Measurements from ENCODE around the gene SND1.
A peak's percentile ranks its signal among the peaks of the same experiment; 100 is the strongest.

SND1 gene

GRCh38 chr7:127770885-127771284 lies 118.9 kb downstream of the SND1 start:
- H3K4me1 Mint-ChIP-seq (ENCODE audit: low read depth), result peaks cover 49% of the 10 kb centered on the region
- H3K4me3 Mint-ChIP-seq, result no peak overlapping the region
- peaks cover 50% of the 10 kb centered on the region for H3K36me3 Mint-ChIP-seq (ENCODE audit: low read depth)
- H3K9me3 Mint-ChIP-seq, result no peaks in the 10 kb centered on the region
- H3K27me3 Mint-ChIP-seq, result no peaks in the 10 kb centered on the region
- H3K27ac Mint-ChIP-seq, result no peak overlapping the region

- Mint-ChIP-seq H3K4me1 (ENCODE audit: low read depth) (peaks cover 47% of the 10 kb centered on the region), H3K27me3 (no peaks in the 10 kb centered on the region), H3K4me3 (no peak overlapping the region), H3K27ac (no peak overlapping the region), H3K9me3 (no peaks in the 10 kb centered on the region), H3K36me3 (ENCODE audit: low read depth) (peaks cover 48% of the 10 kb centered on the region)
These were observed 119.7 kb downstream of the SND1 start for GRCh38 chr7:127771707-127772106.

GRCh38 chr7:127776776-127777386 lies 124.9 kb downstream of the SND1 start:
- Mint-ChIP-seq H3K4me3 (no peak overlapping the region), H3K36me3 (ENCODE audit: low read depth) (peaks cover 35% of the 10 kb centered on the region), H3K27me3 (no peaks in the 10 kb centered on the region), H3K4me1 (ENCODE audit: low read depth) (peaks cover 30% of the 10 kb centered on the region), H3K9me3 (no peaks in the 10 kb centered on the region), H3K27ac (no peak overlapping the region)

- Mint-ChIP-seq H3K9me3 (no peaks in the 10 kb centered on the region), H3K27ac (no peak overlapping the region), H3K36me3 (ENCODE audit: low read depth) (peaks cover 33% of the 10 kb centered on the region), H3K27me3 (no peaks in the 10 kb centered on the region), H3K4me1 (ENCODE audit: low read depth) (peaks cover 38% of the 10 kb centered on the region), H3K4me3 (no peak overlapping the region)
These were observed 128.5 kb downstream of the SND1 start for GRCh38 chr7:127780489-127780888.

GRCh38 chr7:127781081-127781480 lies 129.1 kb downstream of the SND1 start:
- Mint-ChIP-seq H3K4me1 (ENCODE audit: low read depth) (peaks cover 37% of the 10 kb centered on the region), H3K9me3 (no peaks in the 10 kb centered on the region), H3K27ac (no peak overlapping the region), H3K36me3 (ENCODE audit: low read depth) (peaks cover 34% of the 10 kb centered on the region), H3K27me3 (no peaks in the 10 kb centered on the region), H3K4me3 (no peak overlapping the region)

- Mint-ChIP-seq H3K36me3 (ENCODE audit: low read depth) (peaks cover 35% of the 10 kb centered on the region), H3K9me3 (no peaks in the 10 kb centered on the region), H3K27ac (no peak overlapping the region), H3K4me3 (no peak overlapping the region), H3K27me3 (no peaks in the 10 kb centered on the region), H3K4me1 (ENCODE audit: low read depth) (peaks cover 39% of the 10 kb centered on the region)
These were observed 130.1 kb downstream of the SND1 start for GRCh38 chr7:127782075-127782474.

- Mint-ChIP-seq H3K4me1 (ENCODE audit: low read depth) (peaks cover 39% of the 10 kb centered on the region), H3K4me3 (no peak overlapping the region), H3K27ac (no peak overlapping the region), H3K27me3 (no peaks in the 10 kb centered on the region), H3K9me3 (no peaks in the 10 kb centered on the region), H3K36me3 (ENCODE audit: low read depth) (peaks cover 30% of the 10 kb centered on the region)
These were observed 130.9 kb downstream of the SND1 start for GRCh38 chr7:127782654-127783559.

GRCh38 chr7:127786184-127786583 lies 134.2 kb downstream of the SND1 start:
- no peaks in the 10 kb centered on the region for H3K9me3 Mint-ChIP-seq
- peaks cover 57% of the 10 kb centered on the region for H3K4me1 Mint-ChIP-seq (ENCODE audit: low read depth)
- H3K36me3 Mint-ChIP-seq (ENCODE audit: low read depth), result peaks cover 45% of the 10 kb centered on the region
- H3K27me3 Mint-ChIP-seq, result no peaks in the 10 kb centered on the region
- no peak overlapping the region for H3K4me3 Mint-ChIP-seq
- H3K27ac Mint-ChIP-seq, result no peak overlapping the region

GRCh38 chr7:127789031-127789430 lies 137.0 kb downstream of the SND1 start:
- H3K36me3 Mint-ChIP-seq (ENCODE audit: low read depth), result peaks cover 60% of the 10 kb centered on the region
- H3K4me3 Mint-ChIP-seq, result no peak overlapping the region
- H3K27me3 Mint-ChIP-seq, result no peaks in the 10 kb centered on the region
- peaks cover 61% of the 10 kb centered on the region for H3K4me1 Mint-ChIP-seq (ENCODE audit: low read depth)
- H3K27ac Mint-ChIP-seq, result no peak overlapping the region
- no peaks in the 10 kb centered on the region for H3K9me3 Mint-ChIP-seq

GRCh38 chr7:127791446-127792189 lies 139.6 kb downstream of the SND1 start:
- peak overlapping the region; percentile 43 for H3K27ac Mint-ChIP-seq
- H3K27me3 Mint-ChIP-seq, result no peaks in the 10 kb centered on the region
- H3K9me3 Mint-ChIP-seq, result no peaks in the 10 kb centered on the region
- H3K4me1 Mint-ChIP-seq (ENCODE audit: low read depth), result peaks cover 56% of the 10 kb centered on the region
- peaks cover 56% of the 10 kb centered on the region for H3K36me3 Mint-ChIP-seq (ENCODE audit: low read depth)
- H3K4me3 Mint-ChIP-seq, result no peak overlapping the region

GRCh38 chr7:127792528-127793342 lies 140.7 kb downstream of the SND1 start:
- peaks cover 51% of the 10 kb centered on the region for H3K4me1 Mint-ChIP-seq (ENCODE audit: low read depth)
- H3K27me3 Mint-ChIP-seq, result no peaks in the 10 kb centered on the region
- no peak overlapping the region for H3K4me3 Mint-ChIP-seq
- no peaks in the 10 kb centered on the region for H3K9me3 Mint-ChIP-seq
- H3K27ac Mint-ChIP-seq, result no peak overlapping the region
- peaks cover 53% of the 10 kb centered on the region for H3K36me3 Mint-ChIP-seq (ENCODE audit: low read depth)

- H3K4me3 Mint-ChIP-seq, result no peak overlapping the region
- no peaks in the 10 kb centered on the region for H3K27me3 Mint-ChIP-seq
- H3K36me3 Mint-ChIP-seq (ENCODE audit: low read depth), result peaks cover 58% of the 10 kb centered on the region
- no peak overlapping the region for H3K27ac Mint-ChIP-seq
- H3K9me3 Mint-ChIP-seq, result no peaks in the 10 kb centered on the region
- peaks cover 51% of the 10 kb centered on the region for H3K4me1 Mint-ChIP-seq (ENCODE audit: low read depth)
These were observed 141.6 kb downstream of the SND1 start for GRCh38 chr7:127793582-127793981.

GRCh38 chr7:127794136-127794535 lies 142.1 kb downstream of the SND1 start:
- no peaks in the 10 kb centered on the region for H3K9me3 Mint-ChIP-seq
- peaks cover 57% of the 10 kb centered on the region for H3K36me3 Mint-ChIP-seq (ENCODE audit: low read depth)
- no peak overlapping the region for H3K27ac Mint-ChIP-seq
- no peaks in the 10 kb centered on the region for H3K27me3 Mint-ChIP-seq
- H3K4me3 Mint-ChIP-seq, result no peak overlapping the region
- peaks cover 48% of the 10 kb centered on the region for H3K4me1 Mint-ChIP-seq (ENCODE audit: low read depth)

- no peak overlapping the region for H3K4me3 Mint-ChIP-seq
- H3K27me3 Mint-ChIP-seq, result no peaks in the 10 kb centered on the region
- no peak overlapping the region for H3K27ac Mint-ChIP-seq
- H3K4me1 Mint-ChIP-seq (ENCODE audit: low read depth), result peaks cover 48% of the 10 kb centered on the region
- no peaks in the 10 kb centered on the region for H3K9me3 Mint-ChIP-seq
- H3K36me3 Mint-ChIP-seq (ENCODE audit: low read depth), result peaks cover 55% of the 10 kb centered on the region
These were observed 142.6 kb downstream of the SND1 start for GRCh38 chr7:127794551-127794950.

Data from stimulated activated naive CD8-positive, alpha-beta T cell treated with anti-CD3 and anti-CD28 coated beads, Interleukin-15, Interleukin-2, amounts not matched to agents 100 ng/mL and 50 ng/mL, for 24 hours (primary cell).